ENCODE measurements around the gene ARHGAP8.

Gene ARHGAP8

GRCh38 chr22:44780876-44781449 lies 28.6 kb downstream of the ARHGAP8 start:
- DNase-seq (ENCODE audit: low read depth), result no peak
- TF ChIP-seq, protein P1, sequence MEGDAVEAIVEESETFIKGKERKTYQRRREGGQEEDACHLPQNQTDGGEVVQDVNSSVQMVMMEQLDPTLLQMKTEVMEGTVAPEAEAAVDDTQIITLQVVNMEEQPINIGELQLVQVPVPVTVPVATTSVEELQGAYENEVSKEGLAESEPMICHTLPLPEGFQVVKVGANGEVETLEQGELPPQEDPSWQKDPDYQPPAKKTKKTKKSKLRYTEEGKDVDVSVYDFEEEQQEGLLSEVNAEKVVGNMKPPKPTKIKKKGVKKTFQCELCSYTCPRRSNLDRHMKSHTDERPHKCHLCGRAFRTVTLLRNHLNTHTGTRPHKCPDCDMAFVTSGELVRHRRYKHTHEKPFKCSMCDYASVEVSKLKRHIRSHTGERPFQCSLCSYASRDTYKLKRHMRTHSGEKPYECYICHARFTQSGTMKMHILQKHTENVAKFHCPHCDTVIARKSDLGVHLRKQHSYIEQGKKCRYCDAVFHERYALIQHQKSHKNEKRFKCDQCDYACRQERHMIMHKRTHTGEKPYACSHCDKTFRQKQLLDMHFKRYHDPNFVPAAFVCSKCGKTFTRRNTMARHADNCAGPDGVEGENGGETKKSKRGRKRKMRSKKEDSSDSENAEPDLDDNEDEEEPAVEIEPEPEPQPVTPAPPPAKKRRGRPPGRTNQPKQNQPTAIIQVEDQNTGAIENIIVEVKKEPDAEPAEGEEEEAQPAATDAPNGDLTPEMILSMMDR (IDR thresholded peaks at IDR 0.05; ENCODE audit: insufficient read depth, low read depth, low read length, missing control alignments), result no peak
- no peak overlapping the region for H3K4me3 ChIP-seq (ENCODE audit: low read depth, low read length)

- TF ChIP-seq, protein P1 (IDR thresholded peaks at IDR 0.05; ENCODE audit: insufficient read depth, low read depth, low read length, missing control alignments), result no peak
- DNase-seq (ENCODE audit: low read depth), result no peak
- no peak overlapping the region for H3K4me3 ChIP-seq (ENCODE audit: low read depth, low read length)
These were observed 30.1 kb downstream of the ARHGAP8 start for GRCh38 chr22:44782363-44782963.

GRCh38 chr22:44783091-44783490 lies 30.7 kb downstream of the ARHGAP8 start:
- DNase-seq (ENCODE audit: low read depth), result no peak
- TF ChIP-seq, protein P1 (IDR thresholded peaks at IDR 0.05; ENCODE audit: insufficient read depth, low read depth, low read length, missing control alignments), result no peak

DNA sequence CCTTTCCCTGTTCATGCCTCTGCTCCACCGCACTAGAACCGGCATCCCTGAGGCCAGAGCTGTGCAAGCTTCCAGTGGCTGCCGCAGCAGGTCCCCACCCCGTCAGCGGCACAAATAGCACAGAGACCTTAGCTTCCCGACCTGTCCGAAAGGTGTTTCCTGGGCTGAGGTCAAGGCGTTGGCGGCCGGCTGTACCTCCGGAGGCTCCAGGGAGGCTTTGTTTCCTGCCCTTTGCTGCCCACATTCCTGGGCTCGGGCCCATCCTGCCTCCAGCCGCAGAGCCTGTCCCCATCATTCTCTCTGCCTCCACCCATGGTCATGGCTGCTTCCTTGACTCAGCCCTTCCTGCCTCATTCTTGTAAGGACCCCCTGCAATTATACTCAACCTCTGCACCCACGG lies 31.2 kb downstream of the ARHGAP8 start:
- no peak overlapping the region for H3K4me3 ChIP-seq (ENCODE audit: low read depth, low read length)
- TF ChIP-seq, protein P1 (IDR thresholded peaks at IDR 0.05; ENCODE audit: insufficient read depth, low read depth, low read length, missing control alignments), result no peak
- no peak for DNase-seq (ENCODE audit: low read depth)

More at GRCh38 chr22:44783091-44783490, 30.7 kb downstream of the ARHGAP8 start:
- no peak overlapping the region for H3K4me3 ChIP-seq (ENCODE audit: low read depth, low read length)

- TF ChIP-seq, protein P1 (IDR thresholded peaks at IDR 0.05; ENCODE audit: insufficient read depth, low read depth, low read length, missing control alignments), result no peak
- no peak for DNase-seq (ENCODE audit: low read depth)
- H3K4me3 ChIP-seq (ENCODE audit: low read depth, low read length), result no peak overlapping the region
These were observed 33.8 kb downstream of the ARHGAP8 start for GRCh38 chr22:44786136-44786535.

DNA sequence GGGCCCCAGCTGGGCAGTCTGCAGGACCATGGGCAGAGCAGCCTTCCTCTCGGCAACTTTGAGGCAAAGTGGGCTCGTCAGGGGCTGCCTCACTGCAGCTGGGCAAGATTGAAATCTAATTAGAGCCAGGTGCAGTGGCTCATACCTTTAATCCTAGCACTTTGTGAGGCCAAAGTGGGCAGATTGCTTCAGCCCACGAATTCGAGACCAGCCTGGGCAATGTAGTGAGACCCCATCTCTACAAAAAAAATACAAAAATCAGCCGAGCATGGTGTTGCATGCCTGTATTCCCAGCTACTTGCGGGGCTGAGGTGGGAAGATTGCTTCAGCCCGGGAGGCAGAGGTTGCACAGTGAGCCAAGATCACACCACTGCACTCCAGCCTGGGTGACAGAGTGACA lies 34.2 kb downstream of the ARHGAP8 start:
- H3K4me3 ChIP-seq (ENCODE audit: low read depth, low read length), result no peak overlapping the region
- TF ChIP-seq, protein P1 (IDR thresholded peaks at IDR 0.05; ENCODE audit: insufficient read depth, low read depth, low read length, missing control alignments), result no peak
- no peak for DNase-seq (ENCODE audit: low read depth)

GRCh38 chr22:44787832-44788231 lies 35.5 kb downstream of the ARHGAP8 start:
- TF ChIP-seq, protein P1 (IDR thresholded peaks at IDR 0.05; ENCODE audit: insufficient read depth, low read depth, low read length, missing control alignments), result no peak
- DNase-seq (ENCODE audit: low read depth), result no peak
- H3K4me3 ChIP-seq (ENCODE audit: low read depth, low read length), result no peak overlapping the region

All from GM12865 (cell line).